HEK293 (cell line): ENCODE results near the gene PCSK5.
A peak's percentile ranks its signal among the peaks of the same experiment; 100 is the strongest.
"Not testable (repeated sequence)": the region's sequence is repeated elsewhere in the genome, so short reads cannot be mapped to it uniquely, and the experiment has no call there.

Experiments used
- CTCF ChIA-PET: fragments of 350-600 bp; formaldehyde crosslinking; extraction: SDS; loops from one replicate; lab custom pipeline; 2021; ENCODE audit warnings: antibody characterized with exemption; lab: Yijun Ruan, JAX
- POLR2A ChIA-PET: fragments of 300-600 bp; formaldehyde crosslinking; extraction: SDS; loops from one replicate; lab custom pipeline; 2020; ENCODE audit warnings: antibody characterized with exemption, inconsistent platforms; lab: Yijun Ruan, JAX
- H3K27ac ChIP-seq: fragments of 200-500 bp; sonication (Bioruptor generic); 2 replicates; pipeline ENCODE4 v1.5.1; 2014; ENCODE audit warnings: low read depth, low read length, control low read depth, inconsistent platforms; ENCODE audit errors: extremely low read depth
- H3K36me3 ChIP-seq, 2 experiments: fragments of 200-500 bp in 1 of 2; sonication (Bioruptor generic) in 1 of 2; 1 replicate in 1 of 2; 2 replicates in 1 of 2; pipeline ENCODE4 v1.5.1; 2014 to 2017; ENCODE audit warnings: inconsistent platforms in 2 of 2, low read length in 2 of 2; ENCODE audit not compliant: control insufficient read depth in 2 of 2, insufficient read depth in 1 of 2
- H3K4me1 ChIP-seq: fragments of 200-500 bp; sonication (Bioruptor generic); 2 replicates; pipeline ENCODE4 v1.5.1; 2014; ENCODE audit warnings: mild to moderate bottlenecking, low read length, inconsistent platforms; ENCODE audit not compliant: control insufficient read depth, insufficient read depth
- H3K4me3 ChIP-seq: 2 replicates; pipeline ENCODE4 v1.5.1; 2011; ENCODE audit warnings: low read depth, mild to moderate bottlenecking, control low read depth, low read length, moderate library complexity
- H3K9me3 ChIP-seq: fragments of 200-500 bp; sonication (Bioruptor generic); 2 replicates; pipeline ENCODE4 v1.5.1; 2014; ENCODE audit warnings: low read depth, low read length, inconsistent platforms; ENCODE audit not compliant: control insufficient read depth, insufficient read depth
- GLIS2 ChIP-seq: fragments of 450-650 bp; formaldehyde crosslinking; IDR thresholded peaks from 2 replicates; pipeline ENCODE4 v1.5.1; 2016; ENCODE audit warnings: missing biosample characterization, missing genetic modification characterization
- PRDM10 ChIP-seq: fragments of 450-650 bp; formaldehyde crosslinking; IDR thresholded peaks from 2 replicates; pipeline ENCODE4 v1.5.1; 2016; ENCODE audit warnings: missing biosample characterization, missing genetic modification characterization
- TRIM28 ChIP-seq: IDR thresholded peaks from 2 replicates; pipeline ENCODE4 v1.6.1; 2011; ENCODE audit warnings: low read length, control low read depth, borderline replicate concordance
- ZFHX2 ChIP-seq: fragments of 450-650 bp; formaldehyde crosslinking; conservative IDR thresholded peaks from 2 replicates; pipeline ENCODE4 v1.5.1; 2016; ENCODE audit warnings: missing biosample characterization, missing genetic modification characterization
- ZNF138 ChIP-seq: fragments of 450-650 bp; formaldehyde crosslinking; IDR thresholded peaks from 2 replicates; pipeline ENCODE4 v1.5.1; 2016; ENCODE audit warnings: missing biosample characterization, missing genetic modification characterization, borderline replicate concordance
- ZNF169 ChIP-seq: fragments of 450-650 bp; formaldehyde crosslinking; IDR thresholded peaks from 2 replicates; pipeline ENCODE4 v1.5.1; 2016; ENCODE audit warnings: missing biosample characterization, missing genetic modification characterization
- ZNF394 ChIP-seq: fragments of 450-650 bp; formaldehyde crosslinking; IDR thresholded peaks from 2 replicates; pipeline ENCODE4 v1.5.1; 2016; ENCODE audit warnings: missing biosample characterization, missing genetic modification characterization, mild to moderate bottlenecking, moderate library complexity, borderline replicate concordance
- ZNF398 ChIP-seq: fragments of 450-650 bp; formaldehyde crosslinking; IDR thresholded peaks from 2 replicates; pipeline ENCODE4 v1.5.1; 2017; ENCODE audit warnings: missing biosample characterization, missing genetic modification characterization
- ZNF48 ChIP-seq: fragments of 450-650 bp; formaldehyde crosslinking; IDR thresholded peaks from 2 replicates; pipeline ENCODE4 v1.5.1; 2016; ENCODE audit warnings: missing biosample characterization, missing genetic modification characterization
- ZNF626 ChIP-seq: fragments of 450-650 bp; sonication (Bioruptor Pico); formaldehyde crosslinking; IDR thresholded peaks from 2 replicates; pipeline ENCODE4 v1.5.1; 2018; ENCODE audit warnings: missing biosample characterization, missing genetic modification characterization, inconsistent platforms
- ZNF629 ChIP-seq: fragments of 450-650 bp; formaldehyde crosslinking; IDR thresholded peaks from 2 replicates; pipeline ENCODE4 v1.5.1; 2017; ENCODE audit warnings: missing biosample characterization, missing genetic modification characterization
- ZNF654 ChIP-seq: fragments of 450-650 bp; formaldehyde crosslinking; IDR thresholded peaks from 2 replicates; pipeline ENCODE4 v1.5.1; 2016; ENCODE audit warnings: low read depth, missing biosample characterization, missing genetic modification characterization
- ZNF664 ChIP-seq: fragments of 450-650 bp; formaldehyde crosslinking; IDR thresholded peaks from 2 replicates; pipeline ENCODE4 v1.5.1; 2016; ENCODE audit warnings: missing biosample characterization, missing genetic modification characterization

The PCSK5 gene

GRCh38 chr9:76359766-76360165 is 469.3 kb downstream of the PCSK5 start:
- no peak overlapping the region for H3K27ac ChIP-seq
- POLR2A ChIA-PET: interaction anchor here (3.8 kb wide), 1 partner anchor 34 kb away, joined by 15 read pairs; the partner anchor contains the start of gene RFK
- no peaks in the 10 kb centered on the region for H3K4me1 ChIP-seq
- no peak for TF ChIP-seq ZNF654 (tag by site-specific recombination)
- TF ChIP-seq ZNF626: no peak
- no peak for TF ChIP-seq ZNF398 (tag by site-specific recombination)
- no peak for TF ChIP-seq ZNF48 (tag by site-specific recombination)
- no peak for TF ChIP-seq ZNF664 (tag by site-specific recombination)
- TF ChIP-seq ZFHX2 (tag by site-specific recombination): no peak
- TF ChIP-seq GLIS2: no peak
- no peak for TF ChIP-seq ZNF169
- no peak for TF ChIP-seq ZNF394
- TF ChIP-seq, all 188 proteins: peak for 0
- CTCF ChIA-PET: interaction anchor here (1.9 kb wide), 1 partner anchor 34 kb away, joined by 8 read pairs; the partner anchor contains the start of gene RFK
- no peak overlapping the region for H3K4me3 ChIP-seq
- H3K36me3 ChIP-seq: no peaks in the 10 kb centered on the region
- no peaks in the 10 kb centered on the region for H3K9me3 ChIP-seq

- ChIA-PET CTCF (interaction anchor here (1.1 kb wide), 1 partner anchor 24 kb away, joined by 3 read pairs; no protein-coding TSS in a partner anchor), POLR2A (interaction anchor here (3.8 kb wide), 1 partner anchor 32 kb away, joined by 15 read pairs; the partner anchor contains the start of gene RFK)
- not testable (repeated sequence) for H3K36me3 ChIP-seq, H3K4me1 ChIP-seq, H3K27ac ChIP-seq, H3K9me3 ChIP-seq, H3K4me3 ChIP-seq
- TF ChIP-seq TRIM28: peak; percentile 56; the same call in 1 of the 2 replicates
These were observed 472.0 kb downstream of the PCSK5 start for GRCh38 chr9:76362332-76363031.

GRCh38 chr9:76363032-76363395 is 472.5 kb downstream of the PCSK5 start:
- no peak overlapping the region for H3K4me3 ChIP-seq
- CTCF ChIA-PET: interaction anchor here (1.1 kb wide), 1 partner anchor 24 kb away, joined by 3 read pairs; no protein-coding TSS in a partner anchor
- no peak overlapping the region for H3K27ac ChIP-seq
- POLR2A ChIA-PET: no interaction called here
- H3K9me3 ChIP-seq: no peaks in the 10 kb centered on the region
- H3K4me1 ChIP-seq: peaks cover 6% of the 10 kb centered on the region; the same call in 1 of the 2 replicates
- no peak for TF ChIP-seq ZNF138 (tag by site-specific recombination)
- TF ChIP-seq PRDM10 (tag by site-specific recombination): no peak
- no peak for TF ChIP-seq ZNF629 (tag by site-specific recombination)
- H3K36me3 ChIP-seq: no peaks in the 10 kb centered on the region
